ENCODE results near the gene BMPR2. TPM values are rescaled to one million over a fixed set of nuclear protein-coding genes. Genes with fewer than 3 reads are reported as not detected.
"Not testable (repeated sequence)": the region's sequence is repeated elsewhere in the genome, so short reads cannot be mapped to it uniquely, and the experiment has no call there.

Gene BMPR2
- total and polyA plus RNA-seq, 2 of the 4 experiments (the other 2 are of a cell fraction) = 17.0 to 30.1 TPM

GRCh38 chr2:202575194-202575593 lies 199.1 kb downstream of the BMPR2 start:
- H3K9me1 ChIP-seq (ENCODE audit: insufficient read depth, low read length); H3K23ac ChIP-seq (ENCODE audit: low read depth, low read length); POLR2A ChIA-PET (ENCODE audit: unreplicated experiment); H4K91ac ChIP-seq (ENCODE audit: insufficient read depth, low read depth, low read length); H2AK5ac ChIP-seq (ENCODE audit: low read depth, low read length); H3K27me3 ChIP-seq (ENCODE audit: control insufficient read depth, insufficient read depth, low read length); H3K4me3 ChIP-seq (ENCODE audit: insufficient read depth, low read depth, low read length); H3K36me3 ChIP-seq (ENCODE audit: control insufficient read depth, insufficient read depth, low read length); H2AK9ac ChIP-seq (replicated peaks; ENCODE audit: low read depth, low read length, poor library complexity); H3K4me1 ChIP-seq (ENCODE audit: control insufficient read depth, insufficient read depth, low read length); H4K5ac ChIP-seq (ENCODE audit: low read depth, low read length); BruUV-seq (replicated peaks); dilution Hi-C loops (cut with HindIII; ENCODE audit: low sequenced_read_pairs, unreplicated experiment); H3K18ac ChIP-seq (ENCODE audit: low read depth, low read length); H3K9ac ChIP-seq (ENCODE audit: low read depth, low read length); H2BK15ac ChIP-seq (ENCODE audit: low read depth, low read length); H3K27ac ChIP-seq (ENCODE audit: insufficient read depth, low read length); H2AFZ ChIP-seq (replicated peaks; ENCODE audit: low read length, poor library complexity); H2BK5ac ChIP-seq (ENCODE audit: low read depth, low read length, poor library complexity, severe bottlenecking); H3K4ac ChIP-seq (ENCODE audit: low read depth, low read length); DNase-seq; H2BK120ac ChIP-seq (ENCODE audit: low read depth, low read length); H3K14ac ChIP-seq (replicated peaks; ENCODE audit: low read depth, low read length); H4K20me1 ChIP-seq (ENCODE audit: insufficient read depth, low read length); H3K4me2 ChIP-seq (ENCODE audit: low read depth, low read length); H3K79me1 ChIP-seq (ENCODE audit: low read depth in 1 of 2, low read length in 2 of 2); H3K56ac ChIP-seq (ENCODE audit: extremely low read depth, insufficient read depth, low read length); ATAC-seq (ENCODE audit: low read depth); H4K8ac ChIP-seq (ENCODE audit: low read depth in 2 of 2, low read length in 2 of 2); CTCF ChIA-PET; H2BK20ac ChIP-seq (ENCODE audit: low read depth, low read length); H3K9me3 ChIP-seq (ENCODE audit: control insufficient read depth, insufficient read depth, low read length): not testable (repeated sequence)
- in situ Hi-C loops (cut with MboI; ENCODE audit: low sequenced_read_pairs) (loop anchor here (25.0 kb wide), 1 partner anchor 1337 kb away; no protein-coding TSS in a partner anchor), intact Hi-C loops (cut with micrococcal nuclease) (loop anchor here (10.0 kb wide), 1 partner anchor 460 kb away; no protein-coding TSS in a partner anchor)
- 100% methylated on average over 1 of the region's 5 CpGs; no CpG with 5 or more reads in 1 of the 2 experiments for WGBS, 2 experiments (ENCODE audit: extremely low coverage in 2 of 2, insufficient read length in 1 of 2)
- TF ChIP-seq MAFK (IDR thresholded peaks at IDR 0.05; ENCODE audit: low read depth, low read length) = peak; percentile 62
